Measurements from ENCODE around the gene GPR150.

DNA sequence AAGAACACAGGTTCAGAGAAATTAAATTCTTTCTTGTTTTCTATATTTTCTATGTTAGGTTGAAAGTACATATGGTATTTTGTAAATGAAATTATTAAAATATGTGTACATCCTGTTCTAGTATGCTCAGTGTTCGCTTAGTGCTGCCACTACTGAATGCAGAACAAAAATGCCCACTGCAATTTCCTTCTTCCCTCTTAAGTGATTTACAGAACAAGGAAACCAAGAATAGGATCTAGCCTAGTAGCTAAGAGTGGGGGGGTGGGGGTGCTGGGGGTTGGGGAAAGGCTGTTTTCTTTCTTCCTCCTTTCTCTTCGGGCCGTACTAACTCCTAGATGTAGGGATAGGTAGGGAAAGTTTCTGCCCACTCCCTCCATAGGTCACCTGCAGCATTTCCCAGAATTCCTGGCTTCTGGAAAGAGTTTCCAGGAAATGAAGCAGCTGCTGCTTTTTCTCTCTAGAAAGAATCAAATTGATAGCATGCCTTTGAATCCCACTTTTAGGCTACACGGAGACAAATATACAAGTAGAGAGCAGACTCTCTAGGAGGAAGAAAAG lies 47.3 kb downstream of the GPR150 start:
- TF ChIP-seq, protein P1, sequence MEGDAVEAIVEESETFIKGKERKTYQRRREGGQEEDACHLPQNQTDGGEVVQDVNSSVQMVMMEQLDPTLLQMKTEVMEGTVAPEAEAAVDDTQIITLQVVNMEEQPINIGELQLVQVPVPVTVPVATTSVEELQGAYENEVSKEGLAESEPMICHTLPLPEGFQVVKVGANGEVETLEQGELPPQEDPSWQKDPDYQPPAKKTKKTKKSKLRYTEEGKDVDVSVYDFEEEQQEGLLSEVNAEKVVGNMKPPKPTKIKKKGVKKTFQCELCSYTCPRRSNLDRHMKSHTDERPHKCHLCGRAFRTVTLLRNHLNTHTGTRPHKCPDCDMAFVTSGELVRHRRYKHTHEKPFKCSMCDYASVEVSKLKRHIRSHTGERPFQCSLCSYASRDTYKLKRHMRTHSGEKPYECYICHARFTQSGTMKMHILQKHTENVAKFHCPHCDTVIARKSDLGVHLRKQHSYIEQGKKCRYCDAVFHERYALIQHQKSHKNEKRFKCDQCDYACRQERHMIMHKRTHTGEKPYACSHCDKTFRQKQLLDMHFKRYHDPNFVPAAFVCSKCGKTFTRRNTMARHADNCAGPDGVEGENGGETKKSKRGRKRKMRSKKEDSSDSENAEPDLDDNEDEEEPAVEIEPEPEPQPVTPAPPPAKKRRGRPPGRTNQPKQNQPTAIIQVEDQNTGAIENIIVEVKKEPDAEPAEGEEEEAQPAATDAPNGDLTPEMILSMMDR (IDR thresholded peaks at IDR 0.05; ENCODE audit: borderline replicate concordance, extremely low read depth, low read length, poor library complexity, severe bottlenecking), result no peak
- TF ChIP-seq EZH2 (IDR thresholded peaks at IDR 0.05; ENCODE audit: borderline replicate concordance, low read depth, low read length, severe bottlenecking), result no peak

All from DND-41 (cell line).